GM12873 (cell line): ENCODE data around the gene CD36.
A peak's percentile ranks its signal among the peaks of the same experiment; 100 is the strongest.

Experiments
- TF ChIP-seq, protein P1 (sequence below): IDR thresholded peaks from 2 replicates; pipeline ENCODE4 v1.5.1; 2012; ENCODE audit warnings: low read depth, mild to moderate bottlenecking, moderate library complexity, low read length, control low read depth; ENCODE audit not compliant: insufficient read depth; ENCODE audit errors: missing control alignments

CD36 gene

DNA sequence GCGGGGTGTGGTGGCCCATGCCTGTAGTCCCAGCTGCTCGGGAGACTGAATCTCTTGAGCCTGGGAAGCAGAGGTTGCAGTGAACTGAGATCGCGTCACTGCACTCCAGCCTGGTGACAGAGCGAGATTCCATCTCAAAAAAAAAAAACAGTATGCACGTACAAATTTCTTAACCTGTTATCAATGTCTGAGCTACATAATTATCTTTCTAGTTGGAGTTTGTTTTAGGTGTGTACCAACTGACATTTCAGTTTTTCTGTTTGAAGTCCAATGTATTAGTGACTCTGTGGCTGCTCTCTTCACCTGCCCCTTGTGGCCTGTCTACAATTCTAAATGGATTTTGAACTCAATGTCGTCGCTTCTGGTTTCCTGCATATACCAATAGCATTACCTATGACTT, 40.3 kb downstream of the CD36 start:
- TF ChIP-seq, protein P1, sequence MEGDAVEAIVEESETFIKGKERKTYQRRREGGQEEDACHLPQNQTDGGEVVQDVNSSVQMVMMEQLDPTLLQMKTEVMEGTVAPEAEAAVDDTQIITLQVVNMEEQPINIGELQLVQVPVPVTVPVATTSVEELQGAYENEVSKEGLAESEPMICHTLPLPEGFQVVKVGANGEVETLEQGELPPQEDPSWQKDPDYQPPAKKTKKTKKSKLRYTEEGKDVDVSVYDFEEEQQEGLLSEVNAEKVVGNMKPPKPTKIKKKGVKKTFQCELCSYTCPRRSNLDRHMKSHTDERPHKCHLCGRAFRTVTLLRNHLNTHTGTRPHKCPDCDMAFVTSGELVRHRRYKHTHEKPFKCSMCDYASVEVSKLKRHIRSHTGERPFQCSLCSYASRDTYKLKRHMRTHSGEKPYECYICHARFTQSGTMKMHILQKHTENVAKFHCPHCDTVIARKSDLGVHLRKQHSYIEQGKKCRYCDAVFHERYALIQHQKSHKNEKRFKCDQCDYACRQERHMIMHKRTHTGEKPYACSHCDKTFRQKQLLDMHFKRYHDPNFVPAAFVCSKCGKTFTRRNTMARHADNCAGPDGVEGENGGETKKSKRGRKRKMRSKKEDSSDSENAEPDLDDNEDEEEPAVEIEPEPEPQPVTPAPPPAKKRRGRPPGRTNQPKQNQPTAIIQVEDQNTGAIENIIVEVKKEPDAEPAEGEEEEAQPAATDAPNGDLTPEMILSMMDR = no peak

DNA sequence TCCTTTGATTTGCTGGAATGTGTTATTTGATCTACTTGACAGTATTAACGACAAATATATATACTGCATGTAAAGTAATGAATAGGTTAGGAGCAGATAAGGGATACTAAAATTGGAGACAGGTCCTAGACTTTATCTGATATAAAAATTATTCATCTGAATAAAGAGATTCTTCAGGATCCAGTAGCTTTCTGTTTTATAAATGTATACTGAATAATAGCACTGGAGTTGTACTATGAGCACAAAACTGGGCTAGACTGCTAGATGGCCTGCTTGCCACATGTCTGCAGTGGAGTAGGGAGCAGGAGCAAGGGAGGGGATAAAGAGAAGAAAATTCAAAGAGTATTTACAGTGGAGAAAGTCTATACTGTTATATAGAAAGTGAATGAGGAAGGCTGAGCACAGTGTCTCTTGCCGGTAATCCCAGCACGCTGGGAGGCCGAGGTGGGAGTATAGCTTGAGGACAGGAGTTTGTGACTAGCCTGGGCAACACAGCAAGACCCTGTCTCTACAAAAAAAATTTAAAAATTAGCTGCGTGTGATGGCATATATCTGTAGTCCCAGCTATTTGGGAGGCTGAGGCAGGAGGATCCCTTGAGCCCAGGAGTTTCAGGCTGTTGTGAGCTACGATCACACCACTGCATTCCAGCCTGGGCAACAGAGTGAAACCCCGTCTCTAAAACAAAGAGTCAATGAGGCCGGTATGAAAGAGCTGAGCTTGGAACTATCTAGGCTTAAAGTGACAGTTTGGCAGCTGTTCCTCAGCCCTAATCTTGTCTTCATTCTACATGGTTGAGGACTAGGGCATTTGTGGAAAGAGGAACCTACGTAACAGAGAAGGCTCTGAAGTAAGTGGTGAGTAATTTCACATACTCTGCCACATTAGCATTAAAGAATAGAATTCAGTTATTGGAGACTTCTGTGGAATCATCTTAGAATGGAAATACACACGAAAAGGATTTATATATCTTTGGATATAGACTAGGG, 41.8 kb downstream of the CD36 start:
- TF ChIP-seq, protein P1 = no peak

DNA sequence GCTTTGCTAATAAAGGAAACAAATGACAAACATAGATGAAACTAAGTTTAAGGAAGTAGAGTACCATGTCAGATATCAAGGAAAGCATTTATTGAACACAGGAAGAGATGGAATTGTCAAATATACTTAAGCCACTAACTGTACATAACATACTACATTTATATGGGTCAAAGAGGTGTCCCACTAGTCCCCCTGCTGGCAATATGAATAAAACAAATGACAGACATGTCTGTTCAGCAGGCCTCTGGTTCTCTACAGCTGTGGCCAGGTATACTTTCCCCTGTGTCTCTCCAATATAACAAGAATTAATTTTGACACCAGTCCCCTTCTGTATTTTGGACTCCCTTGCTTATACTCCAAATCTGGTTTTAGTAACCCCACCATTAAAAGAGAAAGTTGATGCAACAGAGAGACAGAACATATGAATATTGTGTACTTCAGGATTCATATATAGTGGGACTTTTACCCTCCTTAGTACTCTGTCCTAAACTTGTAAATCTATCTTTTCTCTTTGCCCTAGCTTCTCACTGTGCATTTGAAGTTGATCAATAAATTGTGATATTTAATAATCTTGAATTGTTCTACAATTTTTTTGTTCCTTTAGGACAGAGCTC, 42.9 kb downstream of the CD36 start:
- TF ChIP-seq, protein P1 = peak; percentile 43

DNA sequence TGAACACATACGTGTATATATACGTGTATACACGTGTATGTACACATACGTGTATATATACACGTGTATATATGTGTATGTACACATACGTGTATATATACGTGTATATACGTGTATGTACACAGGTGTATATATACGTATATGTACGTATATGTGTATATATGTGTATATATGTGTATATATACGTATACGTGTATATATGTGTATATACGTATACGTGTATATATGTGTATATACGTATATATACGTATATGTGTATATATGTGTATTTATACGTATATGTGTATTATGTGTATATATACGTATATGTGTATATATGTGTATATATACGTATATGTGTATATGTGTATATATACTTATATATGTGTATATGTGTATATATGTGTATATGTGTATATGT, 44.3 kb downstream of the CD36 start:
- TF ChIP-seq, protein P1 = no peak

DNA sequence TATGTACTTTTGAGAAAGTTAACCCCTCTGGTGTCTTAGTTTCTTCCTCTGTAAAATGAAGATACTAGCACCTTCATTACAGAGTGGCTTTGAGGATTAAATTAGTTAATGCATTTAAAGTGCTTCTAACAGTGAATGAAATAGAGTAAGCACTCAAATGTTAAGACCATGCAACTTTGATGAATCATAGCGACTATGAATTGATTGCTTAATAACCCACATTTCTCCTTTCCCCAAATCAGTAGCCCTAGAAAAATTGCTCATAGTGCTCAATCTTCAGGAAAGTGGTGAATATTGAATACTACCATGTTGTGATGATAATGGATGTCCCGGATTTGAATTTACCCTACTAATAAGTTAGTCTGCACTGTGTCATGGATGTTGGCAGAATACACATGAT, 48.1 kb downstream of the CD36 start:
- TF ChIP-seq, protein P1 = no peak

DNA sequence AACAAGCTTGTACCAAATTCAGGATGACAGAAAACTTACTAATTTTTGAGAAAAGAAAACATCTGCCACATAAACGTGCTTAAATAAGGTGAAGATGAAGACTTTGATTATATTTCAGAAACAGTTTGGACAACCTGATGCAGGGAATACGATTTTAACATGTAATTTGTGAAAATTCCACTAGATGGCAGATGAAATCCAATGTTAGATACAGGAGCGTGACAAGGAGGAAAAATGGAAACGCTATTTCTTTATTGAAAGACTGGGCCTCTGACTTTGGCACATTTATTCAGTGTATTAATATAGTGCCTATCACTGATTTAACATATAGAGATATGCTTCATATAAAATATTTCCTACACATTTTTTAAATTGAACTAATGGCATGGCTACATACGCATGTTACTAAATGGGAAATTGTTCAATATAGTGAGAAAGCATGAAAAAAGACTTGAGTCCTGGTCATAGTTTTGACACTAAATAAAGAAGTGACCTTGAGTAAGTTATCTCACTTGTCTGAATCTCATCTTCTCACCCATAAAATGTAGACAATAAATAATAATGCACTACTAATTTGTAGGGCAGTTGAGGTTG, 60.7 kb downstream of the CD36 start:
- TF ChIP-seq, protein P1 = peak; percentile 49

DNA sequence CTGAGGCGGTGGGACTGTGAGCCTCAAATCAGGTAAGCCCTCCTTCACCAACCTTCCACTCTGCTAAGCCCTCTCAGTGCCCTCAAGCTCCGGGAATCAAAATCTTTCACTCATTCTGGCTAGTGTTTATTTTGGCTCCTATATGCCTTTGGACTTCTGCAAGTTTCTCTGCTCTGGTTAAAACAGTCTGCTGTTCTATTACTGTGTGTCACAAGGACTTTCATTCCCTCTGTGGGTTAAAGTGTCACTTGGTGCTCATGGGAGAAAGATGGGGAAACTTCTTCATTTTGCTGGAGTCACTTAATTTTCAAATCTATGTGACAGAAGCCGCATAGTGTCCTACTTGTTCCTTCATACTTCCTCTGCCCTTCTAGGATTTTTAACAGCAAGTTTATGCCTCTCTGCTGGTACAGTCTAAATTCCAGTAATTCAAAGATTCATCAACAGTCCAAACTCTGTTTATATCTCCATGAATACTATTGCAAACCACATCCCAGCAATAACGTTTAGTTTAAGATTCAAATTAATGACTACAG, 61.3 kb downstream of the CD36 start:
- TF ChIP-seq, protein P1 = no peak
